ENCODE measurements around the gene PTPRO. TPM values are rescaled to one million over a fixed set of nuclear protein-coding genes. Genes with fewer than 3 reads are reported as not detected.

PTPRO gene
- total RNA-seq, 4 donors from 2014 or later, result 0.19 to 0.94 (median 0.70) TPM

DNA sequence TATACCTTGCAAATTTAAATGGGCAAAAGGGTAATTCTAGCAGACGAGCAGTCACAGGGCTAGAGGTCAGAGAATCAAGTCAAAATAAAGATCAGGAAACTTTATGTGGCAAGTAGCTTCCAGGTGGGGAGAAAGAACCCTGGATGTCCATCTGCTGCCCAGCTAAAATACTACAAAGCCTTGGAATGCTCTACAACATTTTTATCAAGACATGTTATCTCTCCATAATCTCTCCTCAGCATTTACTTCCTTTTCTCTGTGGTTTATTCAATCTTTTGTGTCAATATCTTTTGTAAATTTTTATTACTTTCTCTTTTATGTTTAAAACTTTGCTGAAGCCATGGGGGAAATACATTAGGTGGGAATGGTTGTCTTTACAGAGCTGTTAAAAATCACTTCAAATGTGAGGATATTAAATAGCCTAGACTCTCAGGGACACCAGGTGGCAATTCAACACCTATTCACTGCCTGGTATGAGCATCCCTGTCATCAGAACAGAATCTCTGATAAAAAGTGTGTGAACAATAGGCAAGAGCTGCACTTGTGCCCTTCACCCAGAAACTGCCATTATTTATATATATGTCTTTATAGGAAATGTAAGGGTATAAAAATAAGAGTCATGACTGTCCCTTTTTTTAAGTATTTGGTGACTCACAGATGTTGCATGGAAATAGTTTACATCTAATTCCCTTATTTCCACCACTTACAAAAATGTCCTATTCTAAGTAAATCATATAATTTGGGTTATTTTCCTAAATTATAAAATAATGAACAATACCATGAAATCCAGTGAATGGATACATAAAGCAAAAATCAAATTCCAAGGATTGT lies 314.0 kb downstream of the PTPRO start:
- Histone ChIP-seq H3K27me3 (no peaks in the 10 kb centered on the region), H3K36me3 (peaks cover 0 to 9% of the 10 kb centered on the region in 2 donors), H3K4me3 (no peak overlapping the region), H3K4me1 (peaks cover 0 to 2% of the 10 kb centered on the region in 2 donors), H3K27ac (no peak overlapping the region), H3K9me3 (no peaks in the 10 kb centered on the region)
- no peak for DNase-seq
- in situ Hi-C loops (cut with MboI; ENCODE audit: low sequenced_read_pairs in 4 of 4), result no loop called here
- TF ChIP-seq, protein P1, sequence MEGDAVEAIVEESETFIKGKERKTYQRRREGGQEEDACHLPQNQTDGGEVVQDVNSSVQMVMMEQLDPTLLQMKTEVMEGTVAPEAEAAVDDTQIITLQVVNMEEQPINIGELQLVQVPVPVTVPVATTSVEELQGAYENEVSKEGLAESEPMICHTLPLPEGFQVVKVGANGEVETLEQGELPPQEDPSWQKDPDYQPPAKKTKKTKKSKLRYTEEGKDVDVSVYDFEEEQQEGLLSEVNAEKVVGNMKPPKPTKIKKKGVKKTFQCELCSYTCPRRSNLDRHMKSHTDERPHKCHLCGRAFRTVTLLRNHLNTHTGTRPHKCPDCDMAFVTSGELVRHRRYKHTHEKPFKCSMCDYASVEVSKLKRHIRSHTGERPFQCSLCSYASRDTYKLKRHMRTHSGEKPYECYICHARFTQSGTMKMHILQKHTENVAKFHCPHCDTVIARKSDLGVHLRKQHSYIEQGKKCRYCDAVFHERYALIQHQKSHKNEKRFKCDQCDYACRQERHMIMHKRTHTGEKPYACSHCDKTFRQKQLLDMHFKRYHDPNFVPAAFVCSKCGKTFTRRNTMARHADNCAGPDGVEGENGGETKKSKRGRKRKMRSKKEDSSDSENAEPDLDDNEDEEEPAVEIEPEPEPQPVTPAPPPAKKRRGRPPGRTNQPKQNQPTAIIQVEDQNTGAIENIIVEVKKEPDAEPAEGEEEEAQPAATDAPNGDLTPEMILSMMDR (IDR thresholded peaks at IDR 0.05 in 4 of 5, conservative IDR thresholded peaks at IDR 0.05 in 1 of 5), result no peak
- TF ChIP-seq POLR2A (IDR thresholded peaks at IDR 0.05), result no peak
- no peak for ATAC-seq
- intact Hi-C loops (cut with DNase I; ENCODE audit: low total_unique reads), result no loop called here

DNA sequence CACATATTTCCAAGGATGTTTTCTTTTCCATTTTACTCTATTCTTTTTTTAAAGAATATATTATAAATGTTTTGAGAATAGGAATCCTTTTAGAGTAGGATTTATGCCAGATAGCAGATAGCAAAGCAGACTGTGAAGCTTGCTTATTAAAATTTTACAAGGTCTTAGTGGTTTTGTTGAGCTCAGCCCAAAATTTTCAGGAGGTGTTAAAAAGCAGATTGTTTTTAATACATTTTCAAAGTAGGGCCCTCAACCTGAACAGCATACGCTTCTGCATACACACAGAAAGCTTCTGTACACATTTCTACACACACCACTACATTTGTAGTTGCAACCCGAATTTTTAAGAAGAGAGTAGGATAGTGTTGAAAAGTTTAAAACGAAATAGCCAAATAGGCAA lies 315.9 kb downstream of the PTPRO start:
- DNase-seq, result no peak
- in situ Hi-C loops (cut with MboI; ENCODE audit: low sequenced_read_pairs in 4 of 4), result no loop called here

GRCh38 chr12:15644700-15645099 lies 322.4 kb downstream of the PTPRO start:
- TF ChIP-seq POLR2A (IDR thresholded peaks at IDR 0.05), result no peak
- TF ChIP-seq, protein P1 (IDR thresholded peaks at IDR 0.05 in 4 of 5, conservative IDR thresholded peaks at IDR 0.05 in 1 of 5), result no peak
- Histone ChIP-seq H3K27me3 (no peaks in the 10 kb centered on the region), H3K36me3 (peaks cover 0 to 8% of the 10 kb centered on the region in 2 donors), H3K9me3 (no peaks in the 10 kb centered on the region), H3K4me1 (no peaks in the 10 kb centered on the region), H3K27ac (no peak overlapping the region), H3K4me3 (no peak overlapping the region)
- ATAC-seq (no peak), DNase-seq (no peak)
- intact Hi-C loops (cut with DNase I; ENCODE audit: low total_unique reads), result no loop called here
- in situ Hi-C loops (cut with MboI; ENCODE audit: low sequenced_read_pairs in 4 of 4), result no loop called here

More for the DNA sequence above, 315.9 kb downstream of the PTPRO start:
- no peaks in the 10 kb centered on the region for H3K4me1 ChIP-seq
- no peak overlapping the region for H3K4me3 ChIP-seq
- no peaks in the 10 kb centered on the region for H3K27me3 ChIP-seq
- TF ChIP-seq POLR2A (IDR thresholded peaks at IDR 0.05), result no peak
- TF ChIP-seq, protein P1 (IDR thresholded peaks at IDR 0.05 in 4 of 5, conservative IDR thresholded peaks at IDR 0.05 in 1 of 5), result no peak
- H3K27ac ChIP-seq, result no peak overlapping the region
- no peak for ATAC-seq
- H3K36me3 ChIP-seq, result peaks cover 0 to 9% of the 10 kb centered on the region in 2 donors
- H3K9me3 ChIP-seq, result no peaks in the 10 kb centered on the region
- intact Hi-C loops (cut with DNase I; ENCODE audit: low total_unique reads), result no loop called here

- H3K27ac ChIP-seq, result no peak overlapping the region
- in situ Hi-C loops (cut with MboI; ENCODE audit: low sequenced_read_pairs in 4 of 4), result no loop called here
- intact Hi-C loops (cut with DNase I; ENCODE audit: low total_unique reads), result no loop called here
- H3K4me1 ChIP-seq, result no peaks in the 10 kb centered on the region
- H3K27me3 ChIP-seq, result no peaks in the 10 kb centered on the region
- TF ChIP-seq POLR2A (IDR thresholded peaks at IDR 0.05), result no peak
- TF ChIP-seq, protein P1 (IDR thresholded peaks at IDR 0.05 in 4 of 5, conservative IDR thresholded peaks at IDR 0.05 in 1 of 5), result no peak
- DNase-seq (no peak), ATAC-seq (no peak)
- no peaks in the 10 kb centered on the region for H3K36me3 ChIP-seq
- no peaks in the 10 kb centered on the region for H3K9me3 ChIP-seq
- no peak overlapping the region for H3K4me3 ChIP-seq
Measured at GRCh38 chr12:15646581-15646980, 324.3 kb downstream of the PTPRO start.

Other genes starting within 250 kb of the PTPRO start
- 1 to 10 TPM; 4.3 to 6.5 (median 5.8) TPM for gene RERG, start 101.1 kb upstream of the PTPRO start, total RNA-seq

All from gastrocnemius medialis (tissue), 4 donors.